GM21786 (cell line): ENCODE data around the gene SEMA3C.

Source experiments
- ATAC-seq: cut with Tn5 transposase; IDR thresholded peaks from one replicate; pipeline ENCODE4 v1.9.1; 2021; ENCODE audit not compliant: unreplicated experiment

Gene SEMA3C

GRCh38 chr7:80785276-80785675 lies 133.6 kb downstream of the SEMA3C start:
- no peak for ATAC-seq

GRCh38 chr7:80783678-80784327 lies 135.0 kb downstream of the SEMA3C start:
- no peak for ATAC-seq

- ATAC-seq: no peak
Observed at GRCh38 chr7:80783186-80783677, 135.6 kb downstream of the SEMA3C start.

DNA sequence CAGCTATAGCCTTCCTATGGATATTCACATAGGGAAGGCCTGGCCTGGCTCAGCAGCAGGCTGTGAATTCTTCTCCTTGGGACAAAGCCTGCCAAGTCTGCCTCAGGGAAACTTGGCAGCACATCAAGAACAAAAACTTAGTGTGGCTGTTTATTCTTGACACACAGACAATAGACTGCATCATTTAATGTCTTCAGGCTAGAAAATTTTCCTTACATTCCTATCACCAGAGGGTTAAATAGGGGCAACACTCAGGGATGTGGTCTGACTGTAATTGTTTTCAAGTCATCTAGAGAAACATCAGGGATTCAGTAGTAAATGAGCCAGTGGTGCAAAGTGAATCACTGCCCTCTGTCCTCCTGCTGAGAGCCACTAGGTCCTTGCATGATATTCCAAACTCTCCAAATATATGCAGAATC lies 137.3 kb downstream of the SEMA3C start:
- ATAC-seq: no peak

DNA sequence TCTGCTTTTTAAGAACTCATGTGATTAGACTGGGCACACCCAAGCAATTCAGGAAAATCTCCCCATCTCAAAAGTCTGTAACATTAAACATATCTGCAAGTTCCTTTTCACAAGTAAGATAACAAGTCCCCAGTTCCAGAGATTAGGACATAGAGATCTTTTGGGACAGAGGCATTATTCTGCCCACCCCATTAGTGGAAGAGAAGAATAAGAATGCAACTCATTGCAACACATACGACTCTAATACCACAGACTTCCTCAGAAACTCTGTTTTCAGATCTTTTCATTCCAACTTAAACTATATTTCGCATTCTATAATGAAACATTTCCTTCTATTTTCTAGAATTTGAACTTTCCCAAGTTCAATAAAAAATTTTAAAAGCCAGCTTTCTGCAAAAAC lies 137.7 kb downstream of the SEMA3C start:
- no peak for ATAC-seq

- ATAC-seq: no peak
Observed at GRCh38 chr7:80779456-80779855, 139.4 kb downstream of the SEMA3C start.

DNA sequence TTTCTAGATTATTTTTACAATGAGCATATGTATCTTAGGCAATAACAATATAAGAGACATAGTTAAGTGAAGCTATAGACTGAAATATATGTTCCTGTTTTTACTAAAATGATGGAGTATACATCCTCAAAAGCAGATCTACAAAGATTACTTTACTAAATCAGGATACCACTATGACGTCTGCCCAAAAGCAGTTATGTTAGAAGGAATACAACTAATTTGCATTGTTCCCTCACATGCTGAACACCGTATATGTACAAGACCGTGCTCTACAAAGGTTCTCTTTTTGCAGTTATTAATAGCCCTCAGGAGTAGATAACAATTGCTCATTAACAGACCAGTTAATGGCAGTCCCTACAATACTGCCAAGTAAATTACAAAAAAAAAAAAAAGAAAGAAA lies 143.0 kb downstream of the SEMA3C start:
- no peak for ATAC-seq

DNA sequence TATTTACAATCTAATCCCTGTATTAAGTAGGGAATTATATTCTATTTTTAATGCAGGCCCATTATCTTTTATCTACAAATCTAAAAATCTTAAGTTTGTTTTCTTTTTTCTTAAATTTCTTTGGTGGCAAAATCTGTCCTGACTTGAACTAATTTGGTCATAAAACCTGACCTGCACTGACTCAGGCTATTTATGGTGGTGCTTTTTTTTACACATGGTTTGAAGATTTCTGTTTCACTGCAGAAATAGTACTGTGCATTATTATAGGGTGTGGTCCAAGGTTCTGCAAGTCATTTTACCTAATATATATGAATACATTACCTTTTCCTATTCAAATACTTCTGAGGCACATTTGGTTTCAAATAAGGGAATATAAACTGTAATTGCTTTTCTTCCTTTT lies 143.4 kb downstream of the SEMA3C start:
- no peak for ATAC-seq

GRCh38 chr7:80774843-80775242 lies 144.0 kb downstream of the SEMA3C start:
- ATAC-seq: no peak

- no peak for ATAC-seq
Observed at GRCh38 chr7:80773787-80774508, 144.9 kb downstream of the SEMA3C start.

DNA sequence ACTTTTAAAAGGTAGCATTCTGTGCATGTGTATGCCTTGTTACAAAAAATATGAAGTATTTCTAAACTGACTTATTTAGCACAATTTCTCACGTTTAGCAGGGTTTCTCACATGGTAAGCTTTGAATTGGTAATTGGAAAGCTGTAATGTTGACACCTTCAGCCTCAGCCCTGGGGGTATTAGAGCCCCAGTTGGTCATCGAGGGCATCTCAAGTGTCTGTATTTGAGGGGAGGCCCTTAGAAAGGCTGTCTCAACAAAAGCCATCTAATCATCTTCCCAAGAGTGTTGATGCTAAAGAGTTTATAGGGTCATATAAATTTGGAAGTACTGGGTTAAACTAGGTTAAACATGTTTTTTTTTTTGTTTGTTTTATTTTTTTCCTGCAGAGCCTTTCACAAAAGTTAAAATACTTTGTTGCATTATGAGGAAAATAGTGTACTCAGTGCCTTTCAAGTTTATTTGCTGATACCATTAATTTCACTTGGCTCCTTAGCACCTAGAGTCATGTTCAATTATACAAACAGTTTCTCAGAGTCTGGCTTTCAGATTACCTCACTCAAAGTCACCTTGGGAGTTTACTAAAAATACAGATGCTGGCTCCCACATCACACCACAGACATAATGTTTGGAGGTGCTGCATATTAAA lies 146.4 kb downstream of the SEMA3C start:
- no peak for ATAC-seq

GRCh38 chr7:80771523-80771922 lies 147.3 kb downstream of the SEMA3C start:
- ATAC-seq: no peak

DNA sequence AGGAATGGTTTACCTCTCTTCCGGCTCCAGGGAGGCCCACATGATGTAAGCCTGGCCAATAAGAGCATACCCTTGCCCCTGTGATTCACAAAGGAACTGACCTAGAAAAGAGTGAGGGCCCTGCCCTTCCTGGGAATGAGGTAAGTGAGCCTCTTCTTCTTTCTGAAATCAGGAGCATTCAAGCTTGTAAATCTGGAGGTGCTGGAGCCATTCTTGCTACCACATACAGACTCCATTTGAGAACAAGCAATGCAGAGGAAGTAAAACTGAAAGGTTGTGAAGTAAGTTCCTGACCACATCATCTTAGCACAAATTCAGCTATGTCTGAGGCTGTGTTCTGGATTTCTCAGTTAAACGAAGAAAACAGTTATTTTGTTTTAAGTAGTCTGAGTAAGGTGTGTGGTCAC lies 148.2 kb downstream of the SEMA3C start:
- peak; percentile 82 for ATAC-seq

DNA sequence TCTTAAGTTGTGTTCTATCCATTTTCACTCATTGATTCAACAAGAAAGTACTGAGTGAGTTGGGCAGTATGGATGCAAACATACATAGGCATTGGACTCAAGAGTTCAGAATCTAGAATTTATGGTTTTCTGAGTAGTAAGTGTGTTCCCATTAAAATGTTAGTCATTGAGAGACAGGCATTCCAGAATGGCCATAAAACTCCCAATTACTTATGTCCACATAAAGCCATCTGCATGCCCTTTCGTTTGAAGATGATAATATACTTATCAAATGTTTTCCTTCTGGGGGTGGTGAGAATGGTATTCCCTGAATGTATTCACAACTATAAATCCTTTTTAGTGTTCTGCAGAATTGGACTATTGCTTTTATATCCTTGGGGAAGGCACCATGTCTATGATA lies 148.8 kb downstream of the SEMA3C start:
- no peak for ATAC-seq

GRCh38 chr7:80768756-80769155 lies 150.1 kb downstream of the SEMA3C start:
- ATAC-seq: no peak

DNA sequence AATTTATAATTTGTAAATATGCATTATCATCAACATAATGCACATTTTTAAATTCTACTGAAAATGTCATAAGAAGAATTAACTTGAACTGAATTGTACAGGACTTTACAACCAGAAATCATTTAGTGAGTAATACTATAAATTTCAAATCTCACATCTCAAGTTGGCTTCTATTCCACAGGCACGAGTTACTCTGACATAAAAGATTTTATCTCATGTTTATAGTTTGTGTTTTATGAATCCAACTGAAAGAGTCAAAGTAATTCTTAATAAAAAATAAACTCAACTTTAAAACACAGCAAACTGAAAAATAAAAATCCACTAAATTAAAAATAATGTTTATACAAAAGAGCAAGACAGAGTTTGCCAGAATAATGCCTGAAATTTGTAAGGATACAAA lies 151.2 kb downstream of the SEMA3C start:
- ATAC-seq: no peak

GRCh38 chr7:80766724-80767123 lies 152.1 kb downstream of the SEMA3C start:
- no peak for ATAC-seq

DNA sequence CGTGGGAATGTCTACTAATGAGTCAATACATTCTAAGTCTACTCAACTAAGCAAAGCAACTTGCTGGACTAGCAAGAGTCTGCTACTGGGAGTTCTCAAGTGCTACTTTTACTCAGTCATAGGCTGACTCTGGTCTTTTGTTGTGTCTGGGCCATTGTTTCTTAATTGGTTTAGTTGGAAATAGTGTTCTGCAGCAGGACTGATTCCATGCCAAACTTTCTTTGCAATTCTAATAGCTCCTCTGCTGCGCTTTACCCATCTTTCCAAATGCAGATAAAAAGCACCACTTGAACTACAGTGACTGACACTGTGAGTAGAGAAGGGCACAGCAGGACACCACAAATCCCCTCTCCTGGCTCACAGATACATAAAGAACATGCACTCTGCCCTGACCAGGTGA lies 154.7 kb downstream of the SEMA3C start:
- ATAC-seq: no peak

DNA sequence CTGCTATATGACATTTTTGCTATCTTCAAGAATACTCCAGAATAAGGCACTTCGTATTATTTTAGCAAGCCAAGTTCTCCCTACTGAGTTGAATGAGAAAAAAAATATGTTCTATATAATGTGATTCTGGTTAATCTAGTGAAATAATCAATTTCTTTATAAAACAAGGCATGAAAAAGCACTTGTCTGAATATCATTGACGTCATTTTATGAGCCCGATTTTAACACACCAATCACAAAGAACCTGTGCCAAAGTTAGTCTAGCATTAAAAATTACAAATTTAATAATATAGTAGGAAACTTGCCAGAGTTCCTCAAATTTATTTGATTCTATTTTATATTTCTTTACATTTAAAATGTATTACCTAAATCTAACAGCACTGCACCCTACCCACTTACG lies 155.1 kb downstream of the SEMA3C start:
- ATAC-seq: no peak

- ATAC-seq: no peak
Observed at GRCh38 chr7:80763289-80763688, 155.6 kb downstream of the SEMA3C start.

DNA sequence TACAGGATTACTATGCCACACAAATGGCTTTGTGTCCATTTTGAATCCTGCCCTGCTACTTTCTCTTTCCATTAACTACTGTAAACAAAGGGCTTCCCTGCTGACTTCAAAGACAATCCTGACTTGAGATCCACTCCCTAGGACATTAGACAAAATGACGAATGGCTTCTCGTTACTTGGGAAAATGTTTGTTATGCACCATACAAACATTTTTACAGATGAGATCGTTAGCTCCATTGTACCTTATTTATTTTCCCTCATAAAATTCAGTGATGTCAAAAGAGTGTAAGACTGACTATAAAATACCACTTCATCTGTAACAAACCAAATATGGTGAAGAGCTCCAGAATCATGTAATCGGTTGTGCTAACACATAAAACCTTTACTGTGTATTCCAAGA lies 158.6 kb downstream of the SEMA3C start:
- ATAC-seq: no peak
